Endometrium (tissue), 2 donors: ENCODE data around the gene GPD1.
"Not testable (repeated sequence)": the region's sequence is repeated elsewhere in the genome, so short reads cannot be mapped to it uniquely, and the experiment has no call there.

Source experiments
- FAIRE-seq: peaks from 2 replicates; lab custom pipeline; 2012; peaks lifted over from hg19 to GRCh38; lab: Jason Lieb, UNC
- donor health status: control.
- donor health status: control.

The GPD1 gene

DNA sequence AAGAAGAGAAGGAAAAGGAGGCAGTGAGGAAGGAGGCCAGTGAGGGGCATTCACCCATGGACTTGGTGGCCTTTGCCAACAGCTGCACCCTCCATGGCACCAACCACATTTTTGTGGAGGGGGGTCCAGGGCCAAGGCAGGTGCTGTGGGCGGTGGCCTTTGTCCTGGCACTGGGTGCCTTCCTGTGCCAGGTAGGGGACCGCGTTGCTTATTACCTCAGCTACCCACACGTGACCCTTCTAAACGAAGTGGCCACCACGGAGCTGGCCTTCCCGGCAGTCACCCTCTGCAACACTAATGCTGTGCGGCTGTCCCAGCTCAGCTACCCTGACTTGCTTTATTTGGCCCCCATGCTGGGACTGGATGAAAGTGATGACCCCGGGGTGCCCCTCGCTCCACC is 30.1 kb upstream of the GPD1 start:
- no peak for FAIRE-seq

DNA sequence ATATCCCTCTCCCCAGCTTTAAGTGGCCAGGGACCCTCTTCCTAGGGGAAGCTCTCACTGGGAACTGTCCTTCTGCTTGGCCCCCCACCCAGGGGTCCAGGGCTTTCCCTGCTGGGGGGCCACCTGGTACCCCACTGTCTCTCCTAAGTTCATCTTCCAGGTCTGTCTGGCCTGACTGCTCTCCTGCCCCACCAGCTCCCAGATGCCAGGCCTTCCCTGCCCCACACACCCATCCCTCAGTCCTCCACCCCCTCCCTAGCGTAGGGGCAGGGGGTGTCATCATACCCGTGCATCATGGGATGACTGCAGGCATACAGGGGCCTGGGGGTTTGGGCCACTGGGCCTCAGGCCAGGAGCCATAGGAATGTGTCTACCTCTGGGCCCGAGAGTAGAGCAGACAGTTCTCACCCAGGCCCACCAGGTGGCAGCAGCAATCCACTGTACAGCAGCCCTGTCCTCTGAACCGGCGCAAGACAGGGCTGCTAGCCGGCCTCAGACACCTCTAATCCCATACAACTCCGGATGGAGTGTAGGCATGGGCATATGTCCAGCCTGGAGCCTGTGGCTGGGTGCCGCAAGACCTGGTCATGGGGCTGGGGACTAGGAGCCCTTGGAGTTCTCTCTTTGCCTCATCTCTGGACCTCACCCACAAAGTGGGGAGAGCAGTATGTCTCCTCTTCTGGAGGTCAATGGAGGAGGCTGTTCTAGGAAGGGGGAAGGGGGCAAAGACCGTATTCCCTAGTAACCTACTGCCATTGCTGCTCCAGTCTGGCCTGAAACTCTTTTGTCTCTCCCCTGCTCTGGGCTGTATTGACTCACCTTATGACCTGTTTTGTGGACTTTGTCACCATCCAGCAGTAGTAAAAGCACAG is 28.6 kb upstream of the GPD1 start:
- FAIRE-seq = no peak

DNA sequence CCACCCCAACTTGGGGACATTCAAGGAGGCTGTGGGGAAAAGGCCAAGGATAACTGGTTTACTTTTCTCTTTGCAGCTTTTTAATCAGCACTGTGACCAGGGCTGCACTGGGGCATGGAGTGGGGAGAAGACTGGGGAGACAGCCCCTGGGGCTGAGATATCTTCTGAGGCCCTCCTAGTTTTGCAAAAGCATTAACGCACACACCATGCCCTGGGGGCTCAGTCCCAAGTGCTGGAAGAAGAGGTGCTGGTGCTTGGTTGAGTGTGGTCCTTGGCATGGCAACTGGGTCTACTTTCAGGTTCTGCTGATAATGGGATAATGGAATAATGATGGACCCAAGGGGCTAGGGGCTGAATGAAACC is 28.0 kb upstream of the GPD1 start:
- no peak for FAIRE-seq

DNA sequence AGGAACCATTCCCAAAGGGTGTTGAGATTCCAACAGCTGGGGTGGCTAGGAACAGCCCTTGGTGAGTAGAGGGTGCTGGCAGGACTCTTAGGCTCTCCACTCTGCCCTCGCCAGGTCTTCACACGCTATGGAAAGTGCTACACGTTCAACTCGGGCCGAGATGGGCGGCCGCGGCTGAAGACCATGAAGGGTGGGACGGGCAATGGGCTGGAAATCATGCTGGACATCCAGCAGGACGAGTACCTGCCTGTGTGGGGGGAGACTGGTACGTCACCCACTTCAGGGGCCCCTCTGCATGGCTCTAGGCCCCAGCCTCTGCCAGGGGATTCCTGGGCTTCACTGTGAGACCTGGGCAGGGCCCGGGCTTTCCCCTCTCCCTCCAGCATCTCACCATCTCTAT is 26.7 kb upstream of the GPD1 start:
- no peak for FAIRE-seq

DNA sequence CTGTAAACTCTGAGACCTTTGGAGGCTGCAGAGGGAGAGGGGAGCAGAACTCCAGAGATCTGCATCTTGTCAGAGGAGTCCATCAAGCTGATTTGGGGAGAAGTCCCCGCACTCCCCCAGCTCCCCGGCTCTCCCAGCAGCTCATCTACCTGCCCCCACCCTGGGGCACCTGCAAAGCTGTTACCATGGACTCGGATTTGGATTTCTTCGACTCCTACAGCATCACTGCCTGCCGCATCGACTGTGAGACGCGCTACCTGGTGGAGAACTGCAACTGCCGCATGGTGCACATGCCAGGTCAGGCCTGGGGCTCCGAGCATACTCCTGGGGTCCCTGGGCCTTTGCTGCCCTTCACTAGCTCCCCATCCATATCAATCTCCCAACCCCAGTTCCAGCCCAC is 25.5 kb upstream of the GPD1 start:
- no peak for FAIRE-seq

DNA sequence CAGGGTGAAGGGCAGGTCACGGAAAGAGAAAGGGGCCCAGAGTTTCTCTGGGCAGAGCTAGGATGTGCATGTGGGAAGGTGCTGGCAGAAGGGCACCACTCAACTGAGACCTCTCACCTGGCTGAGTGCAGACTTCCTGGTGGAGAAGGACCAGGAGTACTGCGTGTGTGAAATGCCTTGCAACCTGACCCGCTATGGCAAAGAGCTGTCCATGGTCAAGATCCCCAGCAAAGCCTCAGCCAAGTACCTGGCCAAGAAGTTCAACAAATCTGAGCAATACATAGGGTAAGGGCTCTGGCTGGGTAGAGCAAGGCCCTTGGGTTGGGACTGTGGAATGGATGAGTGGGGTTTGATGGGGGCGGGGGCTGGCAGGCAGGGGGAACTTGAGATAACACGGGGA is 24.0 kb upstream of the GPD1 start:
- FAIRE-seq = no peak

DNA sequence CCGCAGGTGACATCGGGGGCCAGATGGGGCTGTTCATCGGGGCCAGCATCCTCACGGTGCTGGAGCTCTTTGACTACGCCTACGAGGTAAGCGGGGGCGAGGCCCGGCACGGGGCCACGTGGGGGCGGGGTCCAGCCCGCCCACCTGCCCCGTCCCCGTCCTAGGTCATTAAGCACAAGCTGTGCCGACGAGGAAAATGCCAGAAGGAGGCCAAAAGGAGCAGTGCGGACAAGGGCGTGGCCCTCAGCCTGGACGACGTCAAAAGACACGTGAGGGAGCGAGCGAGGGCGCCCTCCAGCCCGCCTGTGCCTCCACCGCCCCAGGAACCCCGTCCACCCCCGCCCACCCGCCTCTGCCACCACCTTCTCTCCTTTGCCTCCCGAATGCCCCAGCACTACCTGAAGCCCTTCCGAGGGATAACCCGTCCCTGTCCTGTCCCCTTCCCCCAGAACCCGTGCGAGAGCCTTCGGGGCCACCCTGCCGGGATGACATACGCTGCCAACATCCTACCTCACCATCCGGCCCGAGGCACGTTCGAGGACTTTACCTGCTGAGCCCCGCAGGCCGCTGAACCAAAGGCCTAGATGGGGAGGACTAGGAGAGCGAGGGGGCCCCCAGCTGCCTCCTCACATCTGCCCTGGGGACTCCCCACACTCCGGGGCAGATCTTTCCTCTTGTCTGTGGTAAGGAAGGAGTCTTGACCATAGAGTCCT is 22.6 kb upstream of the GPD1 start:
- FAIRE-seq = no peak

DNA sequence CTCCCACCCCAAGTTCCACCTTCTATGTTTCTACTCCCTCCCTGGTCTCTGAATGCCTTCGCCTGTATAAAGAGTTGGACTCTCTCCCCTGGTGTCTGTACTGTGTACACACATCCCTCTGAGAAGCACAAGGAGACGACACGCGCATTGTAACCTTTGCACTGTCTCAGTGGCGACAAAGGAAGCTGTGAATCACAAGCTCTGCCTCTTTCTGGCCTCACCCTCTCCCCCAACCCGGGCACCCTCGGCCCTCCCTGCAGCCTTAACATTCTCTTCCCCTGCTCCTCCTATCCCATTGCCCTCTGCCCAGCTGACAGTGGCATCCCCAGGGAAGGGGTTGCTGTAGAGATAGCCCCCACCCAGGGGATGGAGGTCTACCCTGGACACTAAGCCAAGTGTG is 21.2 kb upstream of the GPD1 start:
- FAIRE-seq = no peak

DNA sequence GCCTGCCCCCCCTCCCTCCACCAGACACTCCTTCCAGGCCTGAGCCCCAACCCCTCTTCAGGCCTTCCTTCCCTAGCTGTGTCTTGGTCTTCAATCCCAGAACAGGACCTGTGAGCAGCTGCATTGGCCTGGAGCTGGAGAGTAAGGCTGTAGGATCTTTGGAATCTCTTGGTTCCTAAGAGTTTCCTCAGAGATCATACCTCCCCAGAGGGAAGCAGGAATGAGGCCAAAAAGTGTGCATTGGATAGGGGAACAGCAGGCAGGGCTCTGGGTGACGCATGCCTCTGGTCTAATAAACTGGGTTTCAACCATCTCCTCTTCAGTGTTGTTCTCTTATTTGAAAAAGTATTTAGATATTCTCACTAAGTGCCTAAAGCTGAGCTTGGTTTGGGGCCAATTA is 20.5 kb upstream of the GPD1 start:
- no peak for FAIRE-seq

DNA sequence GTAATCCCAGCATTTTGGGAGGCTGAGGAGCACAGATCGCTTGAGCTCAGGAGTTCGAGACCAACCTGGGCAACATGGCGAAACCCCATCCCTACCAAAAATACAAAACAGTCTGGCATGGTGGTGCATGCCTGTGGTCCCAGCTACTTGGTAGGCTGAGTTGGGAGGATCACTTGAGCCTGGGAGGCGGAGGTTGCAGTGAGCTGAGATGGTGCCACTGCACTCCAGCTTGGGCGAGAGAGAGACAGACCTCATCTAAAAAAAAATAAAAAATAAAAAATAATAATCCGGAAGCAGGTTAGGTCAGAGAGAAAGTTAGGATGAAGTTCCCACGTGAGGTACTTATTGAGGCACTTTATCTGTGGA is 19.4 kb upstream of the GPD1 start:
- not testable (repeated sequence) for FAIRE-seq

DNA sequence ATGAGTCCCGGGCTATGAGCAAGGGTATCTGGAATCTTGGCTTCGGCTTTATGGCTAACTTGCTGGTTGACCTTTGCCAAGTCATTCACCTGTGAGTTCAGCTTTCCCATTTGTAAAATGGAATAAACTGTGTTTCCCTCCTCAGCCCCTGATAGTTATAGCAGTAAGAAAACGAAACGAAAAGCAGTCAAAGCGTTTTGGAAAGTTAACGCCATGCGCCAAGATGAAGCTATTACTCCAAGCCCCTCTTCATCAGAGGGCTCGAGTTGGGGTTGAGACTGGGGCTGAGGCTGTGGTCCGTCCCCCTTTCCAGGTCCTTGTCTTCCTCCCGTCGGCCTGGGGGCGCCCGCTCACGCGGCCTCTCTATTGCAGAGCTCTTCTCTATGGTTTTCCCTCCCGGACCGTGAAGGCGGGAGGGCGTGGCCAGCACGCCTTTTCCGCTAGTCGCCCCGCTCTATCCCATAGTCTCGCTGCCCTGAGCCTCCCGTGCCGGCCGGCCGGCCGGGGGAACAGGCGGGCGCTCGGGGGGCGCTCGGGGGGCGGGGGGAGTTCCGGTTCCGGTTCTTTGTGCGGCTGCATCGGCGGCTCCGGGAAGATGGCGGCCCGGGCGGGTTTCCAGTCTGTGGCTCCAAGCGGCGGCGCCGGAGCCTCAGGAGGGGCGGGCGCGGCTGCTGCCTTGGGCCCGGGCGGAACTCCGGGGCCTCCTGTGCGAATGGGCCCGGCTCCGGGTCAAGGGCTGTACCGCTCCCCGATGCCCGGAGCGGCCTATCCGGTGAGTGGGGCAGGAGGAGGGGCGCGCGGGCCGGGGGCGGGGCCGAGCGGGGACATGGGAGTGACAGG is 18.8 kb upstream of the GPD1 start, which contains the start of gene SMARCD1:
SMARCD1 (plus strand) TSS at position 568 of the 840 bp plus-strand sequence; CDS start at position 596, 28 bp downstream.
- no peak for FAIRE-seq

DNA sequence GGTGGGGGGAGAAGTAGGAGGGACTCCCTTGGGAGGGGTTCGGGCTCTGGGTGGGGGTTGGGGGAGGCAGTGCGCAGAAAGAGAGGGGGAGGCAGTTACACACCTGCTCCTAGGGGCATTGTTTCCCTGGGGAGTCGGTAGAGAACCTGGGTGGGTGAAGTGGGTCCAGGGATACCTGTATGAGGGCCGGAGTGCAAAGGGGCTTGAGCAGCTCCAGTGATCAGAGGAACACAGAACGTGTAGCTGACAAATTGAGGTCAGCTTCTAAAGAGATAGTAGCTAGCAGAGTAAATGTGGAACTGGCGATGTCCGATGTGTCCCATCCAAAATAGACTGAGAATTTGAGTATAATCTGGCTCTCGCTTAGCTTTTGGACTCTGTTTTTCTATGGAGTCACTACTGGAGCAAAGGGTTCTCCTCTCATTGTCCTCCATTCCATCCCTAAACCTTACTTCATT is 18.2 kb upstream of the GPD1 start:
- FAIRE-seq = no peak

DNA sequence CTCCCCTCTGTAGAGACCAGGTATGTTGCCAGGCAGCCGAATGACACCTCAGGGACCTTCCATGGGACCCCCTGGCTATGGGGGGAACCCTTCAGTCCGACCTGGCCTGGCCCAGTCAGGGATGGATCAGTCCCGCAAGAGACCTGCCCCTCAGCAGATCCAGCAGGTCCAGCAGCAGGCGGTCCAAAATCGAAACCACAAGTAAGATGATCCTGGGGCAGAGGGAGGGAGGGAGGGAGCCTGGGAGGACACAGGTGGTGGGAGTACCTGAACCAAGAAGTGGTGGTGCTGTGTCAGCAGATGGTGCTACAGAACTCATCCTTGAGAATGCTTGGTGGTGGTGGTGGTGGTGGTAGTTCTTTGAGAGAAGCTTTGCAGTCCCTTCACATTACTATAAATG is 17.7 kb upstream of the GPD1 start:
- no peak for FAIRE-seq

DNA sequence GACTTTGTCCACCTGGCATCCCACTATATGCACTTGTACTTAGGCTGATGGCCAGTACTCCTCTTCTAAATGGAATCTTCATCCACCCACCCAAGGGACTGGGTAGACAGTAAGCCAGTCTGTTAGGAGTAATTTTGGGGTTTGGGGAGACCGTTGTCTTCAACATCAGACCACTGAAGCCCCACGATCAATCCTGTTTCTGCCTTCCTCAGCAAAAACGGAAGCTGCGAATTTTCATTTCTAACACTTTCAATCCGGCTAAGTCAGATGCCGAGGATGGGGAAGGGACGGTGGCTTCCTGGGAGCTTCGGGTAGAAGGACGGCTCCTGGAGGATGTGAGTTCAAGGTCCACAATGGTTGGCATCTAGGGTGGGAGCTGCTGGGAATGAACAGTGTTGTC is 16.7 kb upstream of the GPD1 start:
- FAIRE-seq = no peak

DNA sequence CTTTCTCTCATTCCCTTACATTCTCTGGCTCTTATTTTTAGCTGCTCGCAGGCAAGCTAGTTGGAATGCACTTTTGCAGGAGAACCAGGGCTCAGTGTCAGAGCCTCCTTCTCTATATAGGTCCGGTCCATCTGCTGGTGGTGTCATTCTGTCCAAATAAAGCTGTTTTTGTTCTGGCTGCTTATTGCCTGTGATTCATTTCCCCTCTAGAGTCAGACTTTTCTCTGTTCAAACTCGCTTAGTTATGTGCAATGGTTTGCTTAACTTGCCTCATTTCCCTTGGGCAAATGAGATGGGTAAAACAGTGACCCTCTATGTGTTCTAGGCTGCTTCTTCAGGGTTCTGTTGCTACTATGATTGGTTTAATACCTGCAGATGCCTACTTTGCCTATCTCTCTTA is 15.8 kb upstream of the GPD1 start:
- FAIRE-seq = no peak

DNA sequence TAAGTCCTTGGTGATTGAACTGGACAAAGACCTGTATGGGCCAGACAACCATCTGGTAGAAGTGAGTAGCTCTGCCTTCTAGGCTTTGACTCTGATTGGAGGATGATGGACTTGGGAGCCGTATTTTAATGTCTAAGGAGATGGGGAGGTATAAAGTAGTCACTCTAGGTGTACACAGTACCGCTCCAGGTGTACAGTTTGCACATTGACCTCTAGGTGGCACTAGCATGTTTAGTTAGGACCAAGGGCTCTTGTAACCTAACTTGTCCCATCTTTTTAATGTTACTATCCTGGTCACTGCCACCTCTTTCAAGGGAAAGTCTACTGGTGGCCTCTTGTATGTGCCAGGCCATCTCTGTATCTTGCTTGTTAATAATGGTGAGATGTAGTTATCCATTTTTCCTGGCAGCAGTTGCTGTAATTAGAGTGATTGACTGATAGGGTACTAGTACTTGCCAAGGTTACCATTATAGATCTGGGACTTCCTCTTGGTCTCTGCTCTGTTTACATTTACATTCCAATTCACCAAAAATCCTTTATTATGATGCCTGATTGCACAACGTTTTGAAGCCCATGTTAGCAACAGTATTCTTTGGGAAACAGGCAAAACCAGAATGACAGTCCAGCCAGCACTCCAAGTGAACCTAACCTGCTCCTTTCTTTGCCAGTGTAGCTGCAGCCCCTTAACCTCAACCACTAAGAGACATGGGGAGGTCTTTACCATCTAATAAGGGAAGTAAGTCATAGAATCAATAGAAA is 15.1 kb upstream of the GPD1 start:
- FAIRE-seq = no peak

DNA sequence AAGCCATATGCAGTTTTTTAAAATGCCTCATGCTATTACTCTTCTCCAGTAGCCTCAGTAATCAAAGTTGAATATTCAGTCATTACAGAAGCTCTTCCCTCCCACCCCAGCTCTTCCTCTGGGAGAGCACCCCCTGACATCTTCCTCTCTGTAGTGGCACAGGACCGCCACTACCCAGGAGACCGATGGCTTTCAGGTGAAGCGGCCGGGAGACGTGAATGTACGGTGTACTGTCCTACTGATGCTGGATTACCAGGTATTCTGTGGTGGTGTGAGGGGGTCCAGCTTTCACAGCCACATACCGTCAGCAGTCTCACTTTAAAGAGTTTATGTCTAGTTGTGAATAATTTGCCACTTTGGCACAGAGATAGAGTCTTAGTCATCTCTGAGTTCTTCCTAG is 14.1 kb upstream of the GPD1 start:
- no peak for FAIRE-seq

DNA sequence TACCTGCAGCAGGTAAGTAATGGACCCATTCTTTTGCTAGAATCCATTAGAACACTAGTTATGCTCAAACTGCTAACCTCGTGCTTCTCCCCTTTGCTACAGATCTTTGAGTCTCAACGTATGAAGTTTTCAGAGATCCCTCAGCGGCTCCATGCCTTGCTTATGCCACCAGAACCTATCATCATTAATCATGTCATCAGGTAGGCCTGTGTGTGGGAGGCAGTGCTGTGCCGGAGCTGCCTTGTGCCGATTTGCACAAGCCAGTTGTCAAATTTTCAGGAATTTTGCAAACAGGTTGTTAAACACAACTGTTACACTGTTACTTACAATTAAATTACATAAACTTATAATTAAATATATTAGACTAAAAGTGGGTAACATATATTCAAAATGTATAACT is 13.4 kb upstream of the GPD1 start:
- FAIRE-seq = no peak

DNA sequence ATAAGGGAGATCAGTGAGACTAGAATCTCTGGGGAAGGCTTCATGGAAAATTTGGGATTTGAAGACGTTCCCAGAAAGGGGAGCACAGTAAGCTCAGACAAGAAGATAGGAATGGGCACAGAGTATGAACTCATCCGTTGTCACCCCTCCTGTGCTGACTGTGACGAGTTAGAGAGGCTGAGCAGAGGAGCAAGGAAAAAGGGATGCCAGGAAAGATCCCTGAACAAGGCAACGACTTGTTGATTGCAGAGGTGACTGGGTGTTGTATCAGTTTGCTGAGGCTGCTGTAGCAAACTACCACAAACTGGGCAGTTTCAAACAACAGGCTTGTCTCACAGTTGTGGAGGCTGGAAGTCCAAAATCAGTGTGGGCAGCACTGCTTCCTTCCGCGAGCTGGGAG is 5.9 kb upstream of the GPD1 start:
- FAIRE-seq = no peak

DNA sequence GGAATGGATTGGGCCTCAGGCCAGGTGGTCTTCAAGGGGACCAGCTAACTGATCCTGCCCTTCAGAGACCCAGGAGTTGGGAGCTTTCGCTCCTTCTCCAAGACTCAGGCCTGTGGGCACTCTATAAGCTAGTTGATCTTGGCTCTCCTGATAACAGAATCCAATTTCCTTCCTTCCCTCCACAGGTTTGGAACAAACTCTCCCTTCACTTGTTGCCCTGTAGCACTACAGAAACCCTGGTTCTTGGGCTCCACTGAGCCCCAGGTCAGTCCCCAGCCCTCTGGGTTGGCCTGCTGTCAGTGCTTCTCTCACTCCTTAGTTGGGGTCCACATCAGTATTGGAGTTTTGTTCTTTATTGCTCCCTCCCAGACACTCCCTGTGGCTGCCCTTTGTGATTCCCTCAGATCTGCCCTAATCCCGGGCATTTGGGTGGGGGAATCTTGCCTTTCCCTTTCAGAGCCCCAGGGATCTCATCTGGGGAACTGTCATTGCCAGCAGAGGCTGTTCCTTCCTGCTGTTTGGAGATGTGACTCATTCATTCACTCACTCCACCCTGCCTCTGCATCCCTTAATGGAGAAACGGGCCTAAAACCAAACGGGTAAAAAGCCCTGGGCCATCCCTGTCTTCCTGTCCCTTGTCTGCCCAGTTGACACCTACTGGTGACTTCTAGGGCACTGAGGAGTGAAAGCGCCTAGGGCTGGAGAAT is 4.4 kb upstream of the GPD1 start:
- FAIRE-seq = no peak

DNA sequence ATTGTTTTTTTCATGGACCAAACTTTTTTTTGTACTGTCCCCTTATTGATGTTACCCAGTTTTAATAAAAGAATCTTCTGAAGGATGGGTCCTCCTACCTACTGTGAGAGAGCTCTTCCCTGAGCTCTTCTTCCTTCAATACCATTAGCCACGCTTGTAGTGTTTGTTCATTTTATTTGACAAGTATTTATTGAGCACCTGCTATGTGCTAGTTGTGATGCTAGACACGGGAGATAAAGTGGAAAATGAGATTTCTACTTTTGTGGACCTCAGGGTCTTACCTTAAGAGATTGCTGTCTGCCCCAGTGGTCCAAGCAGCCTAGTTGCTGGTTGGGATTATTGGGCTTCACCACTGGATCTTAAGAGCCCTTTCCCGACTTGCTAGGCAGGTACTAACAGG is 3.2 kb upstream of the GPD1 start:
- no peak for FAIRE-seq
